Neural cell (in vitro differentiated cells): Measurements from ENCODE around the gene RPS27L. TPM values are rescaled to one million over a fixed set of nuclear protein-coding genes. Genes with fewer than 3 reads are reported as not detected.

ENCODE experiments used
- H2AFZ ChIP-seq: fragments of 200-600, 300-800 bp; sonication (generic), shearing (Covaris generic); 2 replicates; pipeline ENCODE4 v1.6.0; 2014; ENCODE audit warnings: low read depth, mild to moderate bottlenecking, antibody characterized with exemption, low read length, moderate library complexity
- H3F3A ChIP-seq: fragments of 200-600 bp; shearing (Covaris generic); 2 replicates; pipeline ENCODE4 v1.6.1; 2016; ENCODE audit warnings: mild to moderate bottlenecking, moderate library complexity, mixed read lengths, antibody characterized with exemption, low read length; ENCODE audit not compliant: insufficient read depth, poor library complexity, severe bottlenecking
- H3K27ac ChIP-seq: fragments of 200-600, 300-800 bp; sonication (generic), shearing (Covaris generic); 2 replicates; pipeline ENCODE4 v1.5.1; 2014; ENCODE audit warnings: mild to moderate bottlenecking, low read length, moderate library complexity
- H3K27me3 ChIP-seq: fragments of 300-800, 200-600 bp; sonication (generic), shearing (Covaris generic); 2 replicates; pipeline ENCODE4 v1.6.0; 2014; ENCODE audit warnings: mild to moderate bottlenecking, low read depth, low read length, moderate library complexity; ENCODE audit not compliant: insufficient read depth
- H3K36me3 ChIP-seq: fragments of 300-800, 200-600 bp; sonication (generic), shearing (Covaris generic); 2 replicates; pipeline ENCODE4 v1.5.1; 2014; ENCODE audit warnings: mild to moderate bottlenecking, antibody characterized with exemption, low read length, moderate library complexity; ENCODE audit not compliant: insufficient read depth
- H3K4me2 ChIP-seq: fragments of 300-800, 200-600 bp; sonication (generic), shearing (Covaris generic); 2 replicates; pipeline ENCODE4 v1.6.0; 2014; ENCODE audit warnings: mild to moderate bottlenecking, low read length
- H3K4me3 ChIP-seq: fragments of 300-800, 200-600 bp; sonication (generic), shearing (Covaris generic); 2 replicates; pipeline ENCODE4 v1.5.1; 2014; ENCODE audit warnings: mild to moderate bottlenecking, low read length, moderate library complexity
- H3K79me2 ChIP-seq: fragments of 200-600 bp; shearing (Covaris generic); replicated peaks from 2 replicates; pipeline ENCODE4 v1.6.0; 2014; ENCODE audit warnings: mild to moderate bottlenecking, low read length, moderate library complexity; ENCODE audit not compliant: insufficient read depth
- H3K9ac ChIP-seq: fragments of 300-800, 200-600 bp; sonication (generic), shearing (Covaris generic); 2 replicates; pipeline ENCODE4 v1.6.1; 2016; ENCODE audit warnings: mild to moderate bottlenecking, low read length, mixed read lengths
- H3K9me2 ChIP-seq: fragments of 200-600 bp; shearing (Covaris generic); 2 replicates; pipeline ENCODE4 v1.6.1; 2016; ENCODE audit warnings: mild to moderate bottlenecking, low read length, mixed read lengths; ENCODE audit not compliant: insufficient read depth
- H3K9me3 ChIP-seq: fragments of 200-600, 300-800 bp; sonication (generic), shearing (Covaris generic); 2 replicates; pipeline ENCODE4 v1.6.1; 2016; ENCODE audit warnings: mild to moderate bottlenecking, mixed run types, low read length, moderate library complexity, mixed read lengths
- H4K20me1 ChIP-seq: fragments of 200-600 bp; shearing (Covaris generic); 2 replicates; pipeline ENCODE4 v1.6.1; 2016; ENCODE audit warnings: mild to moderate bottlenecking, mixed run types; ENCODE audit not compliant: insufficient read depth
- EP300 ChIP-seq: fragments of 450-650 bp; conservative IDR thresholded peaks from 2 replicates; pipeline ENCODE4 v1.6.1; 2014; ENCODE audit warnings: antibody characterized with exemption, mild to moderate bottlenecking, moderate library complexity; ENCODE audit not compliant: poor library complexity, severe bottlenecking
- EZH2 ChIP-seq: fragments of 200-600, 300-800 bp; shearing (Covaris generic), sonication (generic); IDR thresholded peaks from 2 replicates; pipeline ENCODE4 v1.6.1; 2014; ENCODE audit warnings: antibody characterized with exemption, low read length, borderline replicate concordance, mild to moderate bottlenecking; ENCODE audit not compliant: insufficient read depth, poor library complexity, severe bottlenecking
- MXI1 ChIP-seq: fragments of 450-650 bp; conservative IDR thresholded peaks from 2 replicates; pipeline ENCODE4 v1.6.1; 2014; ENCODE audit warnings: antibody characterized with exemption, mild to moderate bottlenecking; ENCODE audit not compliant: poor library complexity, severe bottlenecking
- POLR2AphosphoS5 ChIP-seq: IDR thresholded peaks from 2 replicates; pipeline ENCODE4 v1.6.1; 2012
- RAD21 ChIP-seq: fragments of 450-650 bp; conservative IDR thresholded peaks from 2 replicates; pipeline ENCODE4 v1.6.1; 2014; ENCODE audit warnings: antibody characterized with exemption, mild to moderate bottlenecking, moderate library complexity
- SMC3 ChIP-seq: fragments of 450-650 bp; conservative IDR thresholded peaks from 2 replicates; pipeline ENCODE4 v1.6.1; 2014; ENCODE audit warnings: antibody characterized with exemption, mild to moderate bottlenecking, moderate library complexity; ENCODE audit not compliant: poor library complexity
- TAF1 ChIP-seq: IDR thresholded peaks from 2 replicates; pipeline ENCODE4 v1.6.1; 2012; ENCODE audit warnings: low read depth
- polyA plus RNA-seq: library from polyadenylated mRNA; depleted of rRNA; stranded (reverse); fragments of >200 nt; gene quantifications from 2 replicates; pipeline ENCODE4 v1.2.3, GENCODE V29; 2014
- TF ChIP-seq, protein P1 (sequence below): fragments of 450-650 bp; IDR thresholded peaks from 2 replicates; pipeline ENCODE4 v1.5.1; 2014; ENCODE audit warnings: antibody characterized with exemption, mild to moderate bottlenecking, moderate library complexity; ENCODE audit not compliant: poor library complexity, severe bottlenecking
- TF ChIP-seq, protein P2 (sequence below): IDR thresholded peaks from 2 replicates; pipeline ENCODE4 v1.6.1; 2012; ENCODE audit warnings: borderline replicate concordance

Gene RPS27L
- polyA plus RNA-seq, 1 donor from 2014 or later: 58.2 TPM

DNA sequence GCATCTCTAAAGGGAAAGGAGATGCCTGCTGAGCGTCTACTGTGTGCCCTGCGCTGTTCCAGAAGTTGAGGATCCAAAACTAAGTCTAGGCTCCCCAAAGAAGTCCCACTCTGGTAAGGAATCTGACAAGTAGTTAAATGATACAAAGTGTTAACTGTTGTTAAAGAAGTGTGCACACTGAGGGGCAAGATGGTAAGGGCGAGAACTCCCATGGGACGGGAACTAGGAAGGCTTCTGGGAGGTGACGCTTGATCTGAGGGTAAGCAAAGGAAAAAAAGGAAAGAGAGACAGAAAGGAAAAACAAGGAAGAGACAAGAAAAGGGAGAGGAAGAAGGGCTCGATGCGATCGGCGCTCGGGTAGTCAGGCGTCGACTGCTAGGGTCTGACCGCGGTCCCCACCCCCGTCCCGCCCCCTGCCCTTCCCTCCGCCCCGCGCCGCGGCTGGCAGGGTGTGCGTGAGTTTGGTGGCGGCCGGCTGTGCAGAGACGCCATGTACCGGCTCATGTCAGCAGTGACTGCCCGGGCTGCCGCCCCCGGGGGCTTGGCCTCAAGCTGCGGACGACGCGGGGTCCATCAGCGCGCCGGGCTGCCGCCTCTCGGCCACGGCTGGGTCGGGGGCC, 35.8 kb downstream of the RPS27L start, which contains the start of gene LACTB:
LACTB (plus strand) TSS at position 480 of the 620 bp plus-strand sequence; CDS start at position 491, 11 bp downstream.
- H3K9ac ChIP-seq: peak within 1 kb of the TSS; percentile 76
- no peaks in the 10 kb centered on the region for H3K9me2 ChIP-seq
- H3K27ac ChIP-seq: peak within 1 kb of the TSS; percentile 20
- no peaks in the 10 kb centered on the region for H3K36me3 ChIP-seq
- no peaks in the 10 kb centered on the region for H3K27me3 ChIP-seq
- no peaks in the 10 kb centered on the region for H3K9me3 ChIP-seq
- H3K79me2 ChIP-seq: no peaks in the 10 kb centered on the region
- peak within 1 kb of the TSS; percentile 98 for H3K4me3 ChIP-seq
- no peaks in the 10 kb centered on the region for H3F3A ChIP-seq
- H2AFZ ChIP-seq: peak within 1 kb of the TSS; percentile 89
- no peaks in the 10 kb centered on the region for H4K20me1 ChIP-seq
- peak; percentile 35 for TF ChIP-seq SMC3
- no peak for TF ChIP-seq MXI1
- TF ChIP-seq, protein P1, sequence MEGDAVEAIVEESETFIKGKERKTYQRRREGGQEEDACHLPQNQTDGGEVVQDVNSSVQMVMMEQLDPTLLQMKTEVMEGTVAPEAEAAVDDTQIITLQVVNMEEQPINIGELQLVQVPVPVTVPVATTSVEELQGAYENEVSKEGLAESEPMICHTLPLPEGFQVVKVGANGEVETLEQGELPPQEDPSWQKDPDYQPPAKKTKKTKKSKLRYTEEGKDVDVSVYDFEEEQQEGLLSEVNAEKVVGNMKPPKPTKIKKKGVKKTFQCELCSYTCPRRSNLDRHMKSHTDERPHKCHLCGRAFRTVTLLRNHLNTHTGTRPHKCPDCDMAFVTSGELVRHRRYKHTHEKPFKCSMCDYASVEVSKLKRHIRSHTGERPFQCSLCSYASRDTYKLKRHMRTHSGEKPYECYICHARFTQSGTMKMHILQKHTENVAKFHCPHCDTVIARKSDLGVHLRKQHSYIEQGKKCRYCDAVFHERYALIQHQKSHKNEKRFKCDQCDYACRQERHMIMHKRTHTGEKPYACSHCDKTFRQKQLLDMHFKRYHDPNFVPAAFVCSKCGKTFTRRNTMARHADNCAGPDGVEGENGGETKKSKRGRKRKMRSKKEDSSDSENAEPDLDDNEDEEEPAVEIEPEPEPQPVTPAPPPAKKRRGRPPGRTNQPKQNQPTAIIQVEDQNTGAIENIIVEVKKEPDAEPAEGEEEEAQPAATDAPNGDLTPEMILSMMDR: no peak
- peak; percentile 76 for TF ChIP-seq POLR2AphosphoS5
- peak within 1 kb of the TSS; percentile 78 for H3K4me2 ChIP-seq

DNA sequence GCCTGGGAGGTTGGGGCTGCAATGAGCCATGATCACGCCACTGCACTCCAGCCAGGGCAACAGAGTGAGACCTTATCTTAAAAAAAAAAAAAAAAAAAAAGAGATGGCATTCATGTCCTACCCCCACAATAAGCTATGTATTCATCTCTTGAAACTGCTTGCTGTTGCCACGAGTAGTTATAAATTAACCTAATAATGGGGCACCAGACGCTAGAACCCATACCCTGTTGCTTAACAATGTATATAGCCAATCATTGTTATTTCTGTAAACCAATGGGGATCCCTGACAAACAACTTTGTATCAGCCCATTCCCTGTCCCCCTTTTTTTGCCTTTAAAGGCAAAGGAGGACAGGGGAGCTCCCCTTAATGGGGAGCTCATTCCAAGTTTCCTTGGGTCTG, 38.4 kb downstream of the RPS27L start:
- H3K9me3 ChIP-seq: no peaks in the 10 kb centered on the region
- no peaks in the 10 kb centered on the region for H3K9me2 ChIP-seq
- H3K36me3 ChIP-seq: no peaks in the 10 kb centered on the region
- TF ChIP-seq RAD21: no peak
- TF ChIP-seq, protein P1: no peak
- TF ChIP-seq SMC3: no peak
- TF ChIP-seq EP300: no peak
- TF ChIP-seq EZH2: no peak
- no peak for TF ChIP-seq TAF1
- no peak for TF ChIP-seq MXI1
- no peak for TF ChIP-seq POLR2AphosphoS5
- TF ChIP-seq, protein P2, sequence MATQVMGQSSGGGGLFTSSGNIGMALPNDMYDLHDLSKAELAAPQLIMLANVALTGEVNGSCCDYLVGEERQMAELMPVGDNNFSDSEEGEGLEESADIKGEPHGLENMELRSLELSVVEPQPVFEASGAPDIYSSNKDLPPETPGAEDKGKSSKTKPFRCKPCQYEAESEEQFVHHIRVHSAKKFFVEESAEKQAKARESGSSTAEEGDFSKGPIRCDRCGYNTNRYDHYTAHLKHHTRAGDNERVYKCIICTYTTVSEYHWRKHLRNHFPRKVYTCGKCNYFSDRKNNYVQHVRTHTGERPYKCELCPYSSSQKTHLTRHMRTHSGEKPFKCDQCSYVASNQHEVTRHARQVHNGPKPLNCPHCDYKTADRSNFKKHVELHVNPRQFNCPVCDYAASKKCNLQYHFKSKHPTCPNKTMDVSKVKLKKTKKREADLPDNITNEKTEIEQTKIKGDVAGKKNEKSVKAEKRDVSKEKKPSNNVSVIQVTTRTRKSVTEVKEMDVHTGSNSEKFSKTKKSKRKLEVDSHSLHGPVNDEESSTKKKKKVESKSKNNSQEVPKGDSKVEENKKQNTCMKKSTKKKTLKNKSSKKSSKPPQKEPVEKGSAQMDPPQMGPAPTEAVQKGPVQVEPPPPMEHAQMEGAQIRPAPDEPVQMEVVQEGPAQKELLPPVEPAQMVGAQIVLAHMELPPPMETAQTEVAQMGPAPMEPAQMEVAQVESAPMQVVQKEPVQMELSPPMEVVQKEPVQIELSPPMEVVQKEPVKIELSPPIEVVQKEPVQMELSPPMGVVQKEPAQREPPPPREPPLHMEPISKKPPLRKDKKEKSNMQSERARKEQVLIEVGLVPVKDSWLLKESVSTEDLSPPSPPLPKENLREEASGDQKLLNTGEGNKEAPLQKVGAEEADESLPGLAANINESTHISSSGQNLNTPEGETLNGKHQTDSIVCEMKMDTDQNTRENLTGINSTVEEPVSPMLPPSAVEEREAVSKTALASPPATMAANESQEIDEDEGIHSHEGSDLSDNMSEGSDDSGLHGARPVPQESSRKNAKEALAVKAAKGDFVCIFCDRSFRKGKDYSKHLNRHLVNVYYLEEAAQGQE: no peak
- H3K79me2 ChIP-seq: no peaks in the 10 kb centered on the region
- H3K4me2 ChIP-seq: no peak overlapping the region
- H4K20me1 ChIP-seq: no peaks in the 10 kb centered on the region
- no peaks in the 10 kb centered on the region for H3K27me3 ChIP-seq
- H2AFZ ChIP-seq: no peak overlapping the region
- H3F3A ChIP-seq: no peaks in the 10 kb centered on the region
- H3K4me3 ChIP-seq: no peak overlapping the region
- no peak overlapping the region for H3K27ac ChIP-seq
- H3K9ac ChIP-seq: no peak overlapping the region
